LNCaP clone FGC (cell line): ENCODE measurements around the gene UTY.

Source experiments
- DNase-seq: peaks from one replicate; pipeline ENCODE4 v3.0.0-alpha.2; 2011; ENCODE audit warnings: low read depth
- H3K4me3 ChIP-seq: 2 replicates; pipeline ENCODE4 v1.5.1; 2011; ENCODE audit warnings: mild to moderate bottlenecking, low read depth, low read length, control low read depth
- TF ChIP-seq, protein P1 (sequence below): IDR thresholded peaks from 2 replicates; pipeline ENCODE4 v1.5.1; 2012; ENCODE audit warnings: mild to moderate bottlenecking; ENCODE audit not compliant: control insufficient read depth, insufficient read depth; ENCODE audit errors: extremely low read depth

Gene UTY

DNA sequence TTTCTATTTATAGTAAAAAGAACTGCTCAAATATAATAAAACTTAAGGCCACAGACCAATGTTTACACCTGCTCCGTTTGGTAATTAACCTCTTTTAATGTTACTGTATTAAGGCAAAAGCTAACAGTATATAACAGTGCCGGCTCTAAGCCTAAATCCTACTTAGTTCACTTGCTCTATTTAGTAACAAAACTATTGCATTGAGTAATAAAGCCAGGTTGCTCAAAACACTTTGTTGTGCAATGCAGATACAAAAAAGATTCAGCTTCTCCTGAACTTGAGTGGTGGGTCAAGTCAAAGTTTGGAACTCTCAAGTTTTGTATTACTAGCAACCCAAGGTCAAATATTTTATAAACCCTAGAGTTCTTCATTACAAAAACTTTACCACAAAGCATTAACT is 116.2 kb downstream of the UTY start:
- no peak overlapping the region for H3K4me3 ChIP-seq
- no peak for DNase-seq
- TF ChIP-seq, protein P1, sequence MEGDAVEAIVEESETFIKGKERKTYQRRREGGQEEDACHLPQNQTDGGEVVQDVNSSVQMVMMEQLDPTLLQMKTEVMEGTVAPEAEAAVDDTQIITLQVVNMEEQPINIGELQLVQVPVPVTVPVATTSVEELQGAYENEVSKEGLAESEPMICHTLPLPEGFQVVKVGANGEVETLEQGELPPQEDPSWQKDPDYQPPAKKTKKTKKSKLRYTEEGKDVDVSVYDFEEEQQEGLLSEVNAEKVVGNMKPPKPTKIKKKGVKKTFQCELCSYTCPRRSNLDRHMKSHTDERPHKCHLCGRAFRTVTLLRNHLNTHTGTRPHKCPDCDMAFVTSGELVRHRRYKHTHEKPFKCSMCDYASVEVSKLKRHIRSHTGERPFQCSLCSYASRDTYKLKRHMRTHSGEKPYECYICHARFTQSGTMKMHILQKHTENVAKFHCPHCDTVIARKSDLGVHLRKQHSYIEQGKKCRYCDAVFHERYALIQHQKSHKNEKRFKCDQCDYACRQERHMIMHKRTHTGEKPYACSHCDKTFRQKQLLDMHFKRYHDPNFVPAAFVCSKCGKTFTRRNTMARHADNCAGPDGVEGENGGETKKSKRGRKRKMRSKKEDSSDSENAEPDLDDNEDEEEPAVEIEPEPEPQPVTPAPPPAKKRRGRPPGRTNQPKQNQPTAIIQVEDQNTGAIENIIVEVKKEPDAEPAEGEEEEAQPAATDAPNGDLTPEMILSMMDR: no peak

DNA sequence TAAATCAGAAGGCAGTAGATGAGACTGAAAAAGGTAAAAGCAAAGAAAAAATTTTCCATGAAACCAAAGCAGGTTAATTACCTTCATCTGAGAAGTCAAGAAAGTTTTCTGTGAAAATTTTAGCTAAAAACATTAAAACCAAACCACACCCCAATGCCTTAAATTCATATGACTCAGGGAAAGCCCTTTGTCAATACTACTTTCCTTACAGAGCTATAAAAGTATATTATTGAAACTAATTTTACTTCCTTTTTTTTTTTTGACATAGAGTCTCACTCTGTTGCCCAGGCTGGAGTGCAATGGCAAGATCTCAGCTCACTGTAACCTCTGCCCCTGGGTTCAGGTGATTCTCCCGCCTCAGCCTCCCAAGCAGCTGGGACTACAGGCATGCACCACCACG is 117.2 kb downstream of the UTY start:
- no peak overlapping the region for H3K4me3 ChIP-seq
- TF ChIP-seq, protein P1: no peak
- no peak for DNase-seq

DNA sequence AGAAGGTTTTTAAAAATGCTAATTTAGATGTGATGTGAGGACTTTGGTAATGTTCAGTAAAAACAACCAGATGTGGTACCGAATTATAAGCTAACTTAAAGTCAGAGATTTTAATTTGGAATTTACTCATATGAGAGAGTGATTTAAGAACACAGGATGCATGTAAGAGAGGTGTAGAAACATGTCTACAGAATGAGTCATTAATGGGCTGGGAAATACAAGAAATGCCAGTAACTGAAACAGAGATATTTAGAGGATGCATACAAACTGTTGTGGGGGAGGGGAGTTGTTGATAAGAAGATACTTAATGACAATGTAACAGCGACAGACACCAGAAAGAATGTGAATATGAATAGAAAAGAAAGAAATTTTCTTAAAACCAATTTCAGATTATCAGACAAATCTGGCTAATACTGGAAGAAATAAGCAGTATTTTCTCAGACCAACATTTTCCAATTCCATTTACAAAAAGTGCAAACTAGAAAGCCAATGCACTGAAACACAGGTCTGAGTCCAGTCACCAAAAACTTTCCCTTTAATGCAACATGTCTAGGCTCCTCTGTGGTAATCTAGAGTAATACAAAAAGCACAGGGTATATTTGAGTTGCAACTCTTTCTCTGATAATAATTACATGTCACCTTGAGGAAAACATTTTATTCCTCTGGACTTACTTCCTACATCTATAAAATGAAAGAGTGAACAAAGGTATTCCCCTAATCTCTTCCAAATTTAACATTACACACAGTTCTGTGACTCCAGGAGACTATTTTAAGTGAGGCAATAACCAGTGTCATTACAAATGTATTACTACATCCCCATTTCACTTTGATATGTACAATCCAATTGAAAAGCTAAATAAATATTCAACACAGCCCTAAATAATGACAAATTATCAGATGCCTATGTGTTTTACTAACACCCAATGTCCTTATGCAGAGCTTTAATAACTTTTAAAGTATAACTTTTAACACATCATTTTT is 117.9 kb downstream of the UTY start:
- TF ChIP-seq, protein P1: no peak
- no peak overlapping the region for H3K4me3 ChIP-seq
- DNase-seq: no peak

DNA sequence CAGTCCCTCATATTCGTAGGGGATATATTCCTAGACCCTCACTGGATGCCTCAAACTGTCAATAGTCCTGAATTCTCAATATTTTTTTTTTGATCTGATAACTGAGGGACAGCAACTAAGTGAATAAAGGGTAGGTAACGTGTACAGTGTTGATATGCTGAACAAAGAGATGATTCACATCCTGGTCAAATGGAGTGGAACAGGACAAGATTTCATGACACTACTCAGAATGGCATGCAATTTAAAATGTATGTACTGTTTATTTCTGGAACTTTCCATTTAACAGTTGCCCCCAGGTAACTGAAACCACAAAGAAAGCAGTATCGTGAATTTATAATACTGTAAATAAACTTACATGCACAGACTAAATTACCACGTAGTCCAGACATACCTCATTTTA is 128.4 kb downstream of the UTY start:
- H3K4me3 ChIP-seq: no peak overlapping the region
- TF ChIP-seq, protein P1: no peak
- DNase-seq: no peak

DNA sequence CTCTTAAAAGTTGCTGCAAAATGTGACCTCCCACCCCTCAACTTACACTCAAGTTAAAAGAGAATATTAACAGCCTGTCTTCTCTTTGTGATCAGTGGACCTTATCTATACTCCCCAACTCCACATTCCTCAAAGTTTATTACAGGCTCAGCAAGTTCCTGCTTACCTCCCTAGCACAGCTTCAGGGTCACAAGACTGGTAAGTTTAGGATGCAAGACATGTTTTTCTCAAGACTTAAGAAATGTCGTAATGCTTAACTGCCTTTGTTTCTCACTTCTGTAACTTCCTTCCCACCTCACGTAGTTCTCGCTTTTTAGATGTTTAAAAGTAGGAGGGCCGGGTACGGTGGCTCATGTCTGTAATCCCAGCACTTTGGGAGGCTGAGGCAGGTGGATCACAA is 132.7 kb downstream of the UTY start:
- no peak for DNase-seq
- TF ChIP-seq, protein P1: no peak
- no peak overlapping the region for H3K4me3 ChIP-seq

DNA sequence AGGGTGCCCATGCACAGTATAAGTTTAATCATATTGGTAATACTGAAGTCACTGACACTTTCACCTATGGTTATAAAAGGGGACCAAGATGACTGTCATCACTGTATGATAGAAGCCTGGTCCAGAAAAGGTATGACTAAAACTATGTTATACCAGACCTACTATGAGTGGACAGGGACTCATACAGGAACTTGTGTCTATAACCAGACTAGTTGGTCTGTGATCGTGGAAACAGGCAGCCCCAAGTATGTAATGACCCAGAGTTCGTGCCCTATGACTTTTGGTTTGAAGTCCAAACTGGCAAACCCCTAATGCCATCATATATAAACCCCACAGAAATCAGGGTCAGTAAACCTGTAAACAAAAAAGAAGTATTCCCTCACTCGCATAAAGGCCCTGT is 134.3 kb downstream of the UTY start:
- H3K4me3 ChIP-seq: no peak overlapping the region
- DNase-seq: no peak
- TF ChIP-seq, protein P1: no peak
